GM12892 (cell line): ENCODE results near the gene GOLGA6A.

Experiments
- POLR2A ChIP-seq: IDR thresholded peaks from 2 replicates; pipeline ENCODE4 v1.6.1; 2011; ENCODE audit warnings: low read depth, low read length, control low read depth
- POLR2AphosphoS5 ChIP-seq: IDR thresholded peaks from 2 replicates; pipeline ENCODE4 v1.6.1; 2011; ENCODE audit warnings: low read depth, low read length, control low read depth
- TAF1 ChIP-seq: IDR thresholded peaks from 2 replicates; pipeline ENCODE4 v1.6.1; 2011; ENCODE audit warnings: low read depth, mild to moderate bottlenecking, control low read depth, low read length, borderline replicate concordance

GRCh38 chr15:74050556-74051234 is 31.7 kb downstream of the GOLGA6A start:
- TF ChIP-seq POLR2A (no peak), POLR2AphosphoS5 (no peak), TAF1 (no peak)
